ENCODE measurements around the gene ARHGEF40. TPM values are rescaled to one million over a fixed set of nuclear protein-coding genes. Genes with fewer than 3 reads are reported as not detected.

ARHGEF40 gene
- total and polyA plus RNA-seq, 10 of the 15 experiments (the other 5 are each of a cell fraction or from before 2014, with no cell fraction given) = 0.03 to 0.31 (median 0.08) TPM; not detected in 2

DNA sequence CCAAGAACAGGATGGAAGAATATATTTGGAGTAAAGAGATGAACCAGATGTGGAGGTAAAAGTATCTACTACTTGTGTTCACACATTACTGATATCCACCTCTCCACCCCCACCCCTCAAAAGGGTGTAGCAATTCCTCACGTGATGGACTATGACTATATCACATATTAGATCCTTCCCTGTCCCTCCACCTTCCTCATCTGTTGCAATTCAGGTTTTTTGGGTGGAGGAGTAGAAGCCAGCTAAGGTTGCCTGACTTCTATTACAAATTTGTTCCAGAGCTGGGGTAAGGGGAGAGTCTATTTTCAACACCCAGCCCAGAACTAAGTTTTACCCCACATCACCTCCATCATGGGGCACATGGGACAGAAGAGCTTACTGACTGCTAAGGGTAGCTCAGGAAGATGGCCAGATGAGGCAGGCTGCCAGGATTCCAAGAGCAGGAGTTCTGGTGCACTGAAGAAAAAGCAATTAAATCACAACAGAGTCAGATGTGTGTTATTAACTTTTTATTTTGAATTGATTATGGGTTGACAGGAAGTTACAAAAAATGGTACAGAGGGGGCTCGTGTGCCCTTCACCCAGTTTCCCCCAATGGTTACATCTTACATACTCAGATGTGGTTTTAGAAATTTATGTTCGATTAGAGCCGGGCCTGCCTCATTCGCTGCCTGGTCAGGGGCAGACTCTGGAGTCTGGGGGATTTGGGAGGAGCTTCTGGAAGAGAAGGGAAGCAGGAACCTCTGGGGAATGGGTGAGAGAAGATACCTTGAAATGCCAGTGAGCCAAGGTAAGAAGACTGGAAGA is 37.6 kb upstream of the ARHGEF40 start:
- ATAC-seq = no peak
- BruUV-seq (replicated peaks) = no TSS peak

More for the DNA sequence above, 37.6 kb upstream of the ARHGEF40 start:
- Histone ChIP-seq H3K4me3 (no peak overlapping the region), H3K27ac (ENCODE audit: control insufficient read depth, insufficient read depth) (no peak overlapping the region), H3K4me2 (ENCODE audit: control insufficient read depth, insufficient read depth) (no peak overlapping the region), H3K36me3 (ENCODE audit: control insufficient read depth in 2 of 2, insufficient read depth in 2 of 2, low read length in 1 of 2) (no peaks in the 10 kb centered on the region), H3K27me3 (replicated peaks in 1 of 2; ENCODE audit: control insufficient read depth in 2 of 2, insufficient read depth in 2 of 2, low read length in 1 of 2) (peaks cover 0 to 9% of the 10 kb centered on the region in 2 experiments; a peak in 2 of 4 replicates), H3K9ac (ENCODE audit: control insufficient read depth, insufficient read depth, low read length) (no peak overlapping the region), H3K9me3 (replicated peaks; ENCODE audit: control insufficient read depth, insufficient read depth, low read length) (no peaks in the 10 kb centered on the region), H4K20me1 (ENCODE audit: control insufficient read depth, insufficient read depth) (no peaks in the 10 kb centered on the region), H3K79me2 (ENCODE audit: control insufficient read depth, insufficient read depth, low read length) (no peaks in the 10 kb centered on the region), H3K4me1 (ENCODE audit: control insufficient read depth, insufficient read depth, low read length) (peaks cover 8% of the 10 kb centered on the region), H2AFZ (ENCODE audit: control insufficient read depth, low read depth, low read length) (no peak overlapping the region)
- 20% methylated on average over 5 of the region's 5 CpGs for WGBS (ENCODE audit: insufficient coverage, insufficient replicate concordance, low lambda C conversion rate, missing lambda C conversion rate)
- FAIRE-seq = no peak
- no peak for DNase-seq (ENCODE audit: low read depth, low spot score)
- POLR2A ChIA-PET = no interaction called here
- SMC1A ChIA-PET (ENCODE audit: uncharacterized antibody, unreplicated experiment) = no interaction called here
- intact Hi-C loops (cut with micrococcal nuclease; ENCODE audit: unreplicated experiment) = no loop called here
- TF ChIP-seq MTA3 (IDR thresholded peaks at IDR 0.05; ENCODE audit: borderline replicate concordance, low read length) (no peak), KDM1A (IDR thresholded peaks at IDR 0.05; ENCODE audit: borderline replicate concordance) (no peak), SP1 (IDR thresholded peaks at IDR 0.05; ENCODE audit: low read depth, low read length) (no peak), RBBP5 (conservative IDR thresholded peaks at IDR 0.05) (no peak), NR2C1 (IDR thresholded peaks at IDR 0.05) (no peak)
- TF ChIP-seq, protein P1, sequence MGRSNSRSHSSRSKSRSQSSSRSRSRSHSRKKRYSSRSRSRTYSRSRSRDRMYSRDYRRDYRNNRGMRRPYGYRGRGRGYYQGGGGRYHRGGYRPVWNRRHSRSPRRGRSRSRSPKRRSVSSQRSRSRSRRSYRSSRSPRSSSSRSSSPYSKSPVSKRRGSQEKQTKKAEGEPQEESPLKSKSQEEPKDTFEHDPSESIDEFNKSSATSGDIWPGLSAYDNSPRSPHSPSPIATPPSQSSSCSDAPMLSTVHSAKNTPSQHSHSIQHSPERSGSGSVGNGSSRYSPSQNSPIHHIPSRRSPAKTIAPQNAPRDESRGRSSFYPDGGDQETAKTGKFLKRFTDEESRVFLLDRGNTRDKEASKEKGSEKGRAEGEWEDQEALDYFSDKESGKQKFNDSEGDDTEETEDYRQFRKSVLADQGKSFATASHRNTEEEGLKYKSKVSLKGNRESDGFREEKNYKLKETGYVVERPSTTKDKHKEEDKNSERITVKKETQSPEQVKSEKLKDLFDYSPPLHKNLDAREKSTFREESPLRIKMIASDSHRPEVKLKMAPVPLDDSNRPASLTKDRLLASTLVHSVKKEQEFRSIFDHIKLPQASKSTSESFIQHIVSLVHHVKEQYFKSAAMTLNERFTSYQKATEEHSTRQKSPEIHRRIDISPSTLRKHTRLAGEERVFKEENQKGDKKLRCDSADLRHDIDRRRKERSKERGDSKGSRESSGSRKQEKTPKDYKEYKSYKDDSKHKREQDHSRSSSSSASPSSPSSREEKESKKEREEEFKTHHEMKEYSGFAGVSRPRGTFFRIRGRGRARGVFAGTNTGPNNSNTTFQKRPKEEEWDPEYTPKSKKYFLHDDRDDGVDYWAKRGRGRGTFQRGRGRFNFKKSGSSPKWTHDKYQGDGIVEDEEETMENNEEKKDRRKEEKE (IDR thresholded peaks at IDR 0.05) = no peak
- TF ChIP-seq, protein P2, sequence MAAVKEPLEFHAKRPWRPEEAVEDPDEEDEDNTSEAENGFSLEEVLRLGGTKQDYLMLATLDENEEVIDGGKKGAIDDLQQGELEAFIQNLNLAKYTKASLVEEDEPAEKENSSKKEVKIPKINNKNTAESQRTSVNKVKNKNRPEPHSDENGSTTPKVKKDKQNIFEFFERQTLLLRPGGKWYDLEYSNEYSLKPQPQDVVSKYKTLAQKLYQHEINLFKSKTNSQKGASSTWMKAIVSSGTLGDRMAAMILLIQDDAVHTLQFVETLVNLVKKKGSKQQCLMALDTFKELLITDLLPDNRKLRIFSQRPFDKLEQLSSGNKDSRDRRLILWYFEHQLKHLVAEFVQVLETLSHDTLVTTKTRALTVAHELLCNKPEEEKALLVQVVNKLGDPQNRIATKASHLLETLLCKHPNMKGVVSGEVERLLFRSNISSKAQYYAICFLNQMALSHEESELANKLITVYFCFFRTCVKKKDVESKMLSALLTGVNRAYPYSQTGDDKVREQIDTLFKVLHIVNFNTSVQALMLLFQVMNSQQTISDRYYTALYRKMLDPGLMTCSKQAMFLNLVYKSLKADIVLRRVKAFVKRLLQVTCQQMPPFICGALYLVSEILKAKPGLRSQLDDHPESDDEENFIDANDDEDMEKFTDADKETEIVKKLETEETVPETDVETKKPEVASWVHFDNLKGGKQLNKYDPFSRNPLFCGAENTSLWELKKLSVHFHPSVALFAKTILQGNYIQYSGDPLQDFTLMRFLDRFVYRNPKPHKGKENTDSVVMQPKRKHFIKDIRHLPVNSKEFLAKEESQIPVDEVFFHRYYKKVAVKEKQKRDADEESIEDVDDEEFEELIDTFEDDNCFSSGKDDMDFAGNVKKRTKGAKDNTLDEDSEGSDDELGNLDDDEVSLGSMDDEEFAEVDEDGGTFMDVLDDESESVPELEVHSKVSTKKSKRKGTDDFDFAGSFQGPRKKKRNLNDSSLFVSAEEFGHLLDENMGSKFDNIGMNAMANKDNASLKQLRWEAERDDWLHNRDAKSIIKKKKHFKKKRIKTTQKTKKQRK (IDR thresholded peaks at IDR 0.05; ENCODE audit: low read depth, low read length) = no peak
- CTCF ChIA-PET = interaction anchor here (1.3 to 3.2 kb wide), 3 partner anchors 15 to 61 kb away, joined by 3 to 12 read pairs (median 4); no protein-coding TSS in a partner anchor
- in situ Hi-C loops (cut with MboI) = no loop called here
- RAD21 ChIA-PET (ENCODE audit: unreplicated experiment) = interaction anchor here (1.5 kb wide), 1 partner anchor 18 kb away, joined by 3 read pairs; no protein-coding TSS in a partner anchor

Data from GM12878 (cell line).